GM20000 (cell line): Measurements from ENCODE around the gene ACR.

ENCODE experiments used
- DNase-seq: peaks from one replicate; pipeline ENCODE4 v3.0.0; 2012; ENCODE audit warnings: low spot score
- TF ChIP-seq, protein P1 (sequence below): IDR thresholded peaks from 2 replicates; pipeline ENCODE4 v1.5.1; 2012; ENCODE audit warnings: mild to moderate bottlenecking, control low read depth; ENCODE audit errors: extremely low read depth, missing control alignments

ACR gene

DNA sequence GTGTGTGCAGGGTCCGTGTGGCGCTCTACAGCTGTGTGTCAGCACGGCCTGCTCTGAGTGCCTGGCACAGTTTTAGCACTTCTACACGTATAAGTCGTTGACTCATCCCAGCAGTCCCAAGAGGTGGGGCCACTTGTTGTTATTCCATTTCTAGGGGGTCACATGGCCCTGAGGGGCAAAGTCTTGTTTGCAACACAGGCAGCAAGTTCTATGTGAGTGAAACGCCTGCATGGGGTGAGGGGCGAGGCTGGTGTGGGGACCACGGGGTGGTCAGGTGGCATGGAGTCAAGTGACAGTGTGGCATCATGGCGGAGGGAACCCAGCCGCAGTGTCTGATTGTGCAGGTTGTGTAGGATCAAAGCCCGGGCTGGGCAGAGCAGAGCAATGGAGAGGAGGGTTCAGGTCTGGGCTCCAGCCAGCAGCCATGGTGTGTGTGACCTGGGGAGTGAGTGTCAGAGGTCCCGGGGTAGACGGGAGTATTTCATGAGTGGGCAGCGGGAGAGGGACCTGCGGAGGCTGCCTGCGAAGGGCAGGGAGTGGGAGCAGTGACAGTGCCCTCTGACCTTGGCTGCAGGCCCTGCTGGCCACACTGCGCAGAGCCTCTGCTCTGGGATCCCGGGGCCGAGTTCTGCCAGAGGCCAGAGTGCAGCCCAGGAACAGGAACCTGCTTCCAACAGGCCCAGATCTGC, 37.5 kb upstream of the ACR start:
- TF ChIP-seq, protein P1, sequence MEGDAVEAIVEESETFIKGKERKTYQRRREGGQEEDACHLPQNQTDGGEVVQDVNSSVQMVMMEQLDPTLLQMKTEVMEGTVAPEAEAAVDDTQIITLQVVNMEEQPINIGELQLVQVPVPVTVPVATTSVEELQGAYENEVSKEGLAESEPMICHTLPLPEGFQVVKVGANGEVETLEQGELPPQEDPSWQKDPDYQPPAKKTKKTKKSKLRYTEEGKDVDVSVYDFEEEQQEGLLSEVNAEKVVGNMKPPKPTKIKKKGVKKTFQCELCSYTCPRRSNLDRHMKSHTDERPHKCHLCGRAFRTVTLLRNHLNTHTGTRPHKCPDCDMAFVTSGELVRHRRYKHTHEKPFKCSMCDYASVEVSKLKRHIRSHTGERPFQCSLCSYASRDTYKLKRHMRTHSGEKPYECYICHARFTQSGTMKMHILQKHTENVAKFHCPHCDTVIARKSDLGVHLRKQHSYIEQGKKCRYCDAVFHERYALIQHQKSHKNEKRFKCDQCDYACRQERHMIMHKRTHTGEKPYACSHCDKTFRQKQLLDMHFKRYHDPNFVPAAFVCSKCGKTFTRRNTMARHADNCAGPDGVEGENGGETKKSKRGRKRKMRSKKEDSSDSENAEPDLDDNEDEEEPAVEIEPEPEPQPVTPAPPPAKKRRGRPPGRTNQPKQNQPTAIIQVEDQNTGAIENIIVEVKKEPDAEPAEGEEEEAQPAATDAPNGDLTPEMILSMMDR: no peak
- no peak for DNase-seq

DNA sequence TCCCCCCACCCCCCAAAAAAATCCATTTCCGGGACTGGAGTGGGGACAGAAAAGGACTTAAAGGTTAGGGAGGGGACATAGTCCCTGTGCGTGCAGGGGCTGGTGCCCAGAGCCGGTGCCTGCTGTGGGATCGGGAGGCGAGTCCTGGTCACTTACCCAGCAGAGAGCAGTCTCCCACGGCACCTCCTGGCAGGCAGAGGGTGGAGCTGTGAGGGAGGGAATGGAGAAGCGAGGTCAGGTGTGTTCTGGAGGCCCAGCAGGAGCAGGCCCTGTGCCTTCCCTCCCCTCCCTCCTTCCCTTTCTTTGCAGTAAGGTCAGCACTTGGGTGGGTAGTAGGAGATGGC, 37.0 kb upstream of the ACR start:
- no peak for DNase-seq
- TF ChIP-seq, protein P1: no peak

DNA sequence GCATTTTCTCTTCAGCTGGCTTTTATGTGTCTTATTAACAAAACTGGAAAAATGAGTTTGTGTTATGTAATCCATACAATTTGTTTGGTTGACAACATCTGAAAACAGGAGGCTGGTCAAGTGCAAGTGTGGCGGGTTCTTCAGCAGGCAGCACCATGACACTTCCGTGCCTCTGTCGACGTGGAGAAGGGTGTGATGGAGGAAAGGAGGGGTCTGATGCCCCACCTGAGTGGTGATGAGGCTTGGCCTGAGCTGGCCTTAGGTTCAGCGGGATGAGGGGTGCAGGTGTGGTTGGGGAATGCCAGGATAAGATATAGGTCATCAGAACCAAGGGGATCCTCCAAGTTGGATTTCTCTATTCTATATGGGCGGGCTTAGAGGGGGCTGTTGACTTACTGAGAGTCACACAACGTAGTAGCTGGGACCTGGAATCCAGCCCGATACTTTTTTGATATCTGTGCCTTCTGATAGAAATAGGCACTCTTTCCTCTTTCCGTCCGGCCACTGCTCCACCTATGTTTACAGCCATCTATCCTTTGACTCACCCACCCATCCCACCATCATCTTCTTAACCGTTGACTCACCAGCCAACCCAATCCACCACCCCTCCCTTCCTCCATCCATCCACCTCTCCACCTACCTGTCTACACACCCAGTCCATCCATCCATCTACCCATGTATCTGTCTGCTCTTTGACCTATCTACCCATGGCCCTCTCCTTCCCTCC, 36.4 kb upstream of the ACR start:
- DNase-seq: no peak
- TF ChIP-seq, protein P1: no peak

DNA sequence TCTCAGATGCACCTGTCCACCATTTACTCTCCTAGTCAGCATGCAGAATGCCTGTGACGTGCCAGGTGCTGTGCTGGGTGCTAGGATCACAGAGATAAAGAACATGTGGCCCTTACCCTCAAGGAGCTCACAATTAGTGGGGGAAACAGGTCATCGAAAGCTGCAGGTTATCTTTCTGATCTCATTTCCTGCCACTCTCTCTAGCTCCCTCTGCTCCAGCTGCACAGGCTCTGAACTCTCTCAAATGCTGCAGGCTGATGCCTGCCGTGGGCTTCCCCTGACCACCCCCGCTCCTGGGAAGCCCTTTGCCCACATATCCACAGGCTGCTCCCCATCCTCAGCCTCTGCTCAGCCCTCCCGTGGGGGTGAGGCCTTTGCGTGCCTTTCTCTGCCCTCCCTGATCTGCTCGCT, 35.7 kb upstream of the ACR start:
- TF ChIP-seq, protein P1: no peak
- no peak for DNase-seq

DNA sequence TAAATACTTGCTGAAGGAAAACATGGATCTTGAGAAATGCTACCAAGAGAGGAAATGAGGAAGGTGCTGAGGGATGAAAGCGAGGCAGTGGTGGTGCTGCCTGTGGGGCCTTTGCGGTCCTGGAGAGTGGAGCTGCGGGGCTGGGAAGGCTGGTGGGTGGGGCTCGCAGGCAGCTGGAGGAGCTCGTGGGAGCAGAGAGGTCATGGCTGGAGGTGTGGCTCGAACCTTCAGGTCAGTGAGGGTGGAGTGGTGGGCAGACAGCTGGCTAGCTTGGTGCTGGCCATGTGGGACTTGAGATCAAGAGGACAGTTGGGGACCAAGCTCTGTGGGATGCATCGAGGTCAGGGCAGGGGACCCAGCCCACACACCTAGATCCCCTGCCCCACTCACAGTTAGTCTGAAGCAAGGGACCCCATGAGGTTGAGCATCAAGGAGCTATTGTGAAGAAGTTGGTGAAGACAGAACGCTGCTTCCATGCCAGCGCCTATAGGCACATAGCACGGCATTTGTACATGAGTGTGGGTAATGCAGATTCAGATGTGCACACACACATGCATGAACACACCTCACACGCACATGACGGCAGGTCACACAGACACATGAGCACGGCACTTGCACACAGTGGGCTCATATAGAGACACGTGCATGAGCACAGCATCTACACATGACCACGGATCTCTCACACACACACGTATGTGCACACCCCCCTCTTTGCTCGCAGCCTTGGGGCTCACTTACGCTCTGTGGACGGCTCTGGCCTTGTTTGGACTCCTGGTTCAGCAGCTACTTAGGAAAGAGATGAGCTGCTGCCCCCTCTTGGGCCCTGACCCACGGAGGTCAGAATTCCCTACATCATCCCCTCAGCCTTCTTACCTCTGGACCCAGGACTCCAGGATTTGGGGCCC, 34.9 kb upstream of the ACR start:
- no peak for DNase-seq
- TF ChIP-seq, protein P1: no peak

DNA sequence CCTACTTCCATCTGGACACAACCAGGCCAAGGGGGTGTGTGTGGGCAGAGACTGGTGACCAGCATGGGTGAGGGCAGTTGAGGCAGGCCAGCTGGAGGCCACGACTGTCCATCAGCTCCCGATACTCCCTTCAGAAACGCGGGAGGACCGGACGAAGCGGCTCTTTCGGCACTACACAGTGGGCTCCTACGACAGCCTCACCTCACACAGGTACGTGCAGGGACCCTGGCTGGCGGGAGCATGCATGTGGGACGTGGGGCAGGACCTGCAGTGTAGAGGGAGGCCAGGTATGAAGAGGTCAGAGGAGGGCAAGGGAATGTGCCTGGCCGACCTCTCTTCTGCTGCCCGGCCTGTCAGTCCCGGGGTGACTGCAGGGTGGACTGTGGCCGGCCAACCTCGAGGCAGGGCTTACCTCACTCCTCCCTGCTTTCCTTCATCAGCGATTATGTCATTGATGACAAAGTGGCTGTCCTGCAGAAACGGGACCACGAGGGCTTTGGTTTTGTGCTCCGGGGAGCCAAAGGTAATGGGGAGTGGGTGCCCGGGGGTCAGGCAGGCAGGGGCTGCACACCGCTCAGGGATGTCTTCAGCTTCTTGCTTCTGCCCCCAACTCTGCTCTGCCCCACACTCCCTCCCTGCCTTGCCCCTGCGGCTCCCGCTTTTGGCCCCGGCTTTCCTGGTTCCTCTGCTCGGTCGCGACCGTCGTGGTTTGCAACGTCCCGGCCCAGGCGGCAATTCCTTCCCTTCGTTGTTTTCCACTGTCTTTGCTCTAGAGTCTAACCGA, 34.1 kb upstream of the ACR start:
- TF ChIP-seq, protein P1: no peak
- no peak for DNase-seq
